Caco-2 (cell line): ENCODE data around the gene SIRT6. TPM values are rescaled to one million over a fixed set of nuclear protein-coding genes. Genes with fewer than 3 reads are reported as not detected.
"Not testable (repeated sequence)": the region's sequence is repeated elsewhere in the genome, so short reads cannot be mapped to it uniquely, and the experiment has no call there.

Experiments
- BruUV-seq: library from RNA; stranded (reverse); fragments of 400-500 nt; replicated peaks from 2 replicates; lab custom pipeline; 2021; lab: Mats Ljungman, UMichigan
- CTCF ChIA-PET: fragments of 300-600 bp; sonication (Branson Sonifier 250); formaldehyde crosslinking; loops from one replicate; lab custom pipeline; 2022; ENCODE audit warnings: antibody characterized with exemption; lab: Charles Lee
- POLR2A ChIA-PET: fragments of 300-600 bp; sonication (Branson Sonifier 250); formaldehyde crosslinking; loops from one replicate; lab custom pipeline; 2022; ENCODE audit warnings: antibody characterized with exemption; lab: Charles Lee
- DNase-seq, 2 experiments: peaks; one replicate each; pipeline versions ENCODE4 v3.0.0 to v3.0.0-alpha.2; 2020 to 2022
- H3K27me3 ChIP-seq: replicated peaks from 2 replicates; pipeline ENCODE4 v1.6.0; 2011; ENCODE audit warnings: low read length; ENCODE audit not compliant: control insufficient read depth, insufficient read depth
- H3K36me3 ChIP-seq: 2 replicates; pipeline ENCODE4 v1.5.1; 2011; ENCODE audit warnings: low read length; ENCODE audit not compliant: control insufficient read depth, insufficient read depth
- H3K4me1 ChIP-seq: fragments of 250-450 bp; sonication (Bioruptor Pico); 2 replicates; pipeline ENCODE4 v1.5.1; 2020; ENCODE audit warnings: mild to moderate bottlenecking
- H3K4me3 ChIP-seq: 2 replicates; pipeline ENCODE4 v1.5.1; 2011; ENCODE audit warnings: low read depth, mild to moderate bottlenecking, control low read depth, low read length
- H3K9me3 ChIP-seq: fragments of 250-450 bp; sonication (Bioruptor Pico); 2 replicates; pipeline ENCODE4 v1.5.1; 2020; ENCODE audit warnings: mild to moderate bottlenecking, moderate library complexity
- H3K27ac Mint-ChIP-seq: one replicate; pipeline ENCODE4 v1.8.0; 2022; ENCODE audit warnings: mixed read lengths; ENCODE audit not compliant: unreplicated experiment
- H3K27me3 Mint-ChIP-seq: one replicate; pipeline ENCODE4 v1.8.0; 2022; ENCODE audit warnings: mixed read lengths; ENCODE audit not compliant: insufficient read depth, unreplicated experiment
- H3K36me3 Mint-ChIP-seq: one replicate; pipeline ENCODE4 v1.8.0; 2022; ENCODE audit warnings: mild to moderate bottlenecking, mixed read lengths; ENCODE audit not compliant: insufficient read depth, unreplicated experiment
- H3K4me1 Mint-ChIP-seq: one replicate; pipeline ENCODE4 v1.8.0; 2022; ENCODE audit warnings: low read depth, mixed read lengths; ENCODE audit not compliant: unreplicated experiment
- H3K4me3 Mint-ChIP-seq: one replicate; pipeline ENCODE4 v1.8.0; 2022; ENCODE audit warnings: mild to moderate bottlenecking, moderate library complexity, mixed read lengths; ENCODE audit not compliant: unreplicated experiment
- H3K9me3 Mint-ChIP-seq: one replicate; pipeline ENCODE4 v1.8.0; 2022; ENCODE audit warnings: mixed read lengths; ENCODE audit not compliant: unreplicated experiment
- intact Hi-C: fragments of 100-400 bp; cut with micrococcal nuclease; formaldehyde crosslinking; loops from one replicate; pipeline ENCODE4 v1.10.0; 2022; ENCODE audit not compliant: unreplicated experiment
- total RNA-seq: library from RNA; stranded (reverse); gene quantifications from 2 replicates; pipeline ENCODE4 v1.2.3, GENCODE V29; 2022
- TF ChIP-seq, protein P1 (sequence below), 2 experiments: fragments of 200-600 bp in 1 of 2; IDR thresholded peaks; 1 replicate in 1 of 2; 2 replicates in 1 of 2; pipeline versions ENCODE4 v1.5.1 to v1.8.0; 2011 to 2022; ENCODE audit warnings: antibody characterized with exemption in 1 of 2, control low read depth in 1 of 2, inconsistent platforms in 1 of 2, low read depth in 1 of 2, low read length in 1 of 2, mild to moderate bottlenecking in 1 of 2, moderate library complexity in 1 of 2; ENCODE audit not compliant: insufficient read depth in 1 of 2, severe bottlenecking in 1 of 2, unreplicated experiment in 1 of 2

Gene SIRT6
- total RNA-seq, 1 experiment from 2014 or later, result 18.2 TPM

GRCh38 chr19:4164262-4164661 is 18.1 kb downstream of the SIRT6 start:
- no peaks in the 10 kb centered on the region for H3K9me3 ChIP-seq
- no peaks in the 10 kb centered on the region for H3K27me3 ChIP-seq
- POLR2A ChIA-PET, result no interaction called here
- Mint-ChIP-seq H3K36me3 (no peaks in the 10 kb centered on the region), H3K27me3 (no peaks in the 10 kb centered on the region), H3K9me3 (no peaks in the 10 kb centered on the region), H3K4me1 (no peaks in the 10 kb centered on the region), H3K27ac (no peak overlapping the region), H3K4me3 (no peak overlapping the region)
- CTCF ChIA-PET, result interaction anchor here (0.6 to 0.7 kb wide), 2 partner anchors 87 to 98 kb away, joined by 3 to 5 read pairs; no protein-coding TSS in a partner anchor
- no peaks in the 10 kb centered on the region for H3K36me3 ChIP-seq
- BruUV-seq, result no TSS peak
- intact Hi-C loops, result no loop called here
- no peak overlapping the region for H3K4me3 ChIP-seq
- no peak for DNase-seq
- H3K4me1 ChIP-seq, result no peaks in the 10 kb centered on the region
- TF ChIP-seq, protein P1, sequence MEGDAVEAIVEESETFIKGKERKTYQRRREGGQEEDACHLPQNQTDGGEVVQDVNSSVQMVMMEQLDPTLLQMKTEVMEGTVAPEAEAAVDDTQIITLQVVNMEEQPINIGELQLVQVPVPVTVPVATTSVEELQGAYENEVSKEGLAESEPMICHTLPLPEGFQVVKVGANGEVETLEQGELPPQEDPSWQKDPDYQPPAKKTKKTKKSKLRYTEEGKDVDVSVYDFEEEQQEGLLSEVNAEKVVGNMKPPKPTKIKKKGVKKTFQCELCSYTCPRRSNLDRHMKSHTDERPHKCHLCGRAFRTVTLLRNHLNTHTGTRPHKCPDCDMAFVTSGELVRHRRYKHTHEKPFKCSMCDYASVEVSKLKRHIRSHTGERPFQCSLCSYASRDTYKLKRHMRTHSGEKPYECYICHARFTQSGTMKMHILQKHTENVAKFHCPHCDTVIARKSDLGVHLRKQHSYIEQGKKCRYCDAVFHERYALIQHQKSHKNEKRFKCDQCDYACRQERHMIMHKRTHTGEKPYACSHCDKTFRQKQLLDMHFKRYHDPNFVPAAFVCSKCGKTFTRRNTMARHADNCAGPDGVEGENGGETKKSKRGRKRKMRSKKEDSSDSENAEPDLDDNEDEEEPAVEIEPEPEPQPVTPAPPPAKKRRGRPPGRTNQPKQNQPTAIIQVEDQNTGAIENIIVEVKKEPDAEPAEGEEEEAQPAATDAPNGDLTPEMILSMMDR (IDR thresholded peaks at IDR 0.05; ENCODE audit: insufficient read depth in 1 of 2, low read depth in 1 of 2, low read length in 1 of 2, severe bottlenecking in 1 of 2, unreplicated experiment in 1 of 2), result no peak

DNA sequence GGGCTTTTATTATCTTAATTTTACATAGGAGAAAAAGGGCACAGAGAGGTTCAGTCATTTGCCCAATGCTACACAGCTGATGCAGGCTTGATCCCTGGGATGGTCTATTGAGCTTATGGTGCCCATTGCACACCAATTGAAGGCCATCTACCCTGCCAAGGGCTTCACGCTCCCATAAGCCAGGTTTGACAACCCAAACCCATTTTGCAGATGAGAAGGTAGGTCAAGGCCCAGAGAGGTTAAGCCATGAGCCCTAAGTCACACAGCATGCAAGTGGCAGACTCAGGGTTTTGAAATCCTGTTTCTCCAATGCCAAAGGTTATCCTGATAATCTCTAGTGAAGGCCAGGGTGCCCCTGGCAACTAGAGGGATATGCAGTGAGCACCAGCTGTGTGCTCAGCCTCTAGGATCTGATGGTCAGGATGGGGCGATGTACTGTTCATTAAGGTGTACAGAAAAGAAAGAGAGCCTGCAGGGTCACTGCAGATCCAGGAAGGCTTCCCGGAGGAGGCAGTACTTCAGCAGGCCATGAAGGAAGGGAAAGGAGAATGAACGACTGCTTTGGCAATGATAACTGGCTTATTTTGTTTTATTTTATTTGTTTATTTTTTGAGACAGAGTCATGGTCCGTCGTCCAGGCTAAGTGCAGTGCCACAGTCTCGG is 20.8 kb downstream of the SIRT6 start:
- POLR2A ChIA-PET, result no interaction called here
- H3K4me1 Mint-ChIP-seq, result no peaks in the 10 kb centered on the region
- intact Hi-C loops, result no loop called here
- CTCF ChIA-PET, result interaction anchor here (0.6 to 0.9 kb wide), 2 partner anchors 17 to 22 kb away, joined by 3 read pairs; no protein-coding TSS in a partner anchor
- H3K27ac Mint-ChIP-seq, result no peak overlapping the region
- H3K27me3 Mint-ChIP-seq, result no peaks in the 10 kb centered on the region
- DNase-seq, result no peak
- Histone ChIP-seq H3K9me3 (no peaks in the 10 kb centered on the region), H3K27me3 (no peaks in the 10 kb centered on the region), H3K4me1 (no peaks in the 10 kb centered on the region), H3K4me3 (no peak overlapping the region), H3K36me3 (no peaks in the 10 kb centered on the region)
- TF ChIP-seq, protein P1 (IDR thresholded peaks at IDR 0.05; ENCODE audit: insufficient read depth in 1 of 2, low read depth in 1 of 2, low read length in 1 of 2, severe bottlenecking in 1 of 2, unreplicated experiment in 1 of 2), result no peak
- no peaks in the 10 kb centered on the region for H3K9me3 Mint-ChIP-seq
- BruUV-seq, result no TSS peak
- H3K4me3 Mint-ChIP-seq, result no peak overlapping the region
- no peaks in the 10 kb centered on the region for H3K36me3 Mint-ChIP-seq

GRCh38 chr19:4157971-4158370 is 24.4 kb downstream of the SIRT6 start:
- POLR2A ChIA-PET, H3K36me3 ChIP-seq, H3K4me3 ChIP-seq, H3K4me1 Mint-ChIP-seq, H3K27me3 ChIP-seq, H3K27me3 Mint-ChIP-seq, H3K36me3 Mint-ChIP-seq, H3K4me1 ChIP-seq, DNase-seq, intact Hi-C loops, H3K9me3 Mint-ChIP-seq, H3K4me3 Mint-ChIP-seq, BruUV-seq, H3K9me3 ChIP-seq, H3K27ac Mint-ChIP-seq: not testable (repeated sequence)
- CTCF ChIA-PET, result interaction anchor here (0.6 kb wide), 1 partner anchor 18 kb away, joined by 5 read pairs; no protein-coding TSS in a partner anchor
